CD1c-positive myeloid dendritic cell (primary cell): ENCODE data around the gene TMEM154.

ENCODE experiments used
- DNase-seq: peaks from one replicate; pipeline ENCODE4 v3.0.0-alpha.2; 2016; ENCODE audit errors: extremely low spot score

TMEM154 gene

DNA sequence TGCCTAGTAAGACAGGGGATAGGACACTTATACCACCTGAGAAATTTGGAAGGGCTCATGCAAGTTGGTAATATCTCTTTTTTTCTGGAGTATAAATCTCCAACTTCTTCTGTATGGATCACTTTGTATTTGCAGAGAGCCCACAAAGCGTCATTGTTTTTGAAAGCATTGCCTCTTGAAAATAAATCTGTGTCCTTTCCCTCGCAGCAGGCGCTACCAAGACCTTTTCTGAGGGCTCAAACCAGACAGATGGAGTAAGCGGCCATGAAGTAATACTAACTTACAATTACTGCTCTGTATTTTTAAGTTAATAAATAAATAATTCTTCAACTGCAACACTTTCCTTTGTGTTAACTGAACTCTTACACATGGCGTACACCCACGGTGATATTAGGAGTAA, 87.9 kb downstream of the TMEM154 start:
- DNase-seq = no peak

DNA sequence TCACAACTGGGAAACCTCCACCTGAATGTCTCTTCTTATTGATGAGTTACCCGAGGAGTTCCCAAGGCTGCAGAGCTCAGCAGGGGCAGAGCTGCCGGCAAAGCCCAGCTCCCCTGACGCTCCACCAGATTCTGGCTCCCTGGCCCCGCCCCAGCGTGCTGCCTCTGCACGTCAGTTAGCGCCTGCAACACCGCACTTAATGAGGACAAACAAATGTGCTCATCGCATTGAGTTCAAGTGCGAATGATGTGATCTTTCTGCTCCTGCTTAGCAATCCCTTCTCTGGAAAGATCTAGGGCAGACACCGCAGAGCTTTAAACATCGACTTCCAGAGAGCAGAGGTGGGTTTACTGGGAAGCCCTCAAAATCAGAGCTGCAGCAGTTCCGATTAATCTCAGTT, 88.4 kb downstream of the TMEM154 start:
- no peak for DNase-seq

DNA sequence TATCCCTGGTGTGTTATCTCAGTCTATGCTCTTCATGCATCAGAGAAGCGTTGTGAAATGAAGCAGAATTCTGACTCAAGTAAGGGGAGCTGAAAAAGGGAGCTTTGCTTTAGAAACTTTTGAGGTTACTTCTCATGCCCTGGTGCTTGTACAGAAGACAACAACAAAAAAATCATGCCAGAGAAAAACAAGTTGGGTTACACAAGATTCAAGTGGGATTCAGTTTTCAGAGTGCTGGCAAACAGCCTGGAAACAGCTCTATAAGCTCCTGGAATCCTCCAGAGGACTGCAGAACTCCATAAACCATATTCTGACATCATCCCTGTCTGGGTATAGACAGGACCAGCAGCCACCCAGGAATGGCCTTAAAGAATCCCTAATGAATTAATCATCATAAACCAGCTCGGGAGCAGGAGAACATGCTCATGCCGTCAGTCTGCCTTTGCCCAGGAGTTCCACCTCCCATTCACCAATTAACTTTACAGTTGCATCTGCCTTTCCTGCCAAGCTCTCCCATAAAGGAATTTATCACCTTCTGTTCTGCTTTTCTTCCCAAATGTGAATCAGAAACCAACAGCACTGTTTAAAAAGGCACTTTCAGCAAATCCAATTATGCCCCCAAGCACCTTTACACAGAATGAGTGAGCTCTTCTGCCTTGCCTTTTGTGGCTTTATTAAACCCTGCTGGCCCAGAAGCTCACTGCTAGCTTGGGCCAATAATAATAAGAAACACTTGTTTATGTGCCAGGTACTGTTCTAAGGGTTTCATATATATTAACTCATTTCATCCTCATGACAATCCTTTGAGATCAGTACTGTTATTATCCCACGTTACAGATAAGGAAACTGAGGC, 89.4 kb downstream of the TMEM154 start:
- no peak for DNase-seq

GRCh38 chr4:152588869-152589268, 90.9 kb downstream of the TMEM154 start:
- no peak for DNase-seq

- no peak for DNase-seq
Observed at GRCh38 chr4:152587127-152587526, 92.7 kb downstream of the TMEM154 start.

- peak; percentile 33 for DNase-seq
Observed at GRCh38 chr4:152586668-152587067, 93.1 kb downstream of the TMEM154 start.

DNA sequence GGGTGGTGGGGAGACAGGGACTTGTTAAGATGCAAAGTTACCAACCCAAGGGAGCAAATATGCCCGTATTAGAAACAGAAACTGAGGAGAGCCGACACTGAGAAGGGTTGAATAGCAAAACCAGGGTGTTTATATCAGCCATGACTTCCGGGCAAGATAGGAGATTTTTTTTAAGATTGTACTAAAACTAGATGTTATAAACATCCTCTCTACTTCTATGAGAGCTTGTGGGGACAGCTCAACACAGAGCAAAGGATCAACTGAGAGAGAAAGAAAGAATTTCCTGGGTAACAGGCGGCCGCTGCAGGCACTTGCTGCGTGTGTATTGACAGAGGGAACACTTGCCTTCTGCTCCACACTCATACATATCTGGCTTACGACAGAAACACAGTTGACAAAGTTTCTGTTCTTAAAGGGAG, 94.8 kb downstream of the TMEM154 start:
- no peak for DNase-seq

DNA sequence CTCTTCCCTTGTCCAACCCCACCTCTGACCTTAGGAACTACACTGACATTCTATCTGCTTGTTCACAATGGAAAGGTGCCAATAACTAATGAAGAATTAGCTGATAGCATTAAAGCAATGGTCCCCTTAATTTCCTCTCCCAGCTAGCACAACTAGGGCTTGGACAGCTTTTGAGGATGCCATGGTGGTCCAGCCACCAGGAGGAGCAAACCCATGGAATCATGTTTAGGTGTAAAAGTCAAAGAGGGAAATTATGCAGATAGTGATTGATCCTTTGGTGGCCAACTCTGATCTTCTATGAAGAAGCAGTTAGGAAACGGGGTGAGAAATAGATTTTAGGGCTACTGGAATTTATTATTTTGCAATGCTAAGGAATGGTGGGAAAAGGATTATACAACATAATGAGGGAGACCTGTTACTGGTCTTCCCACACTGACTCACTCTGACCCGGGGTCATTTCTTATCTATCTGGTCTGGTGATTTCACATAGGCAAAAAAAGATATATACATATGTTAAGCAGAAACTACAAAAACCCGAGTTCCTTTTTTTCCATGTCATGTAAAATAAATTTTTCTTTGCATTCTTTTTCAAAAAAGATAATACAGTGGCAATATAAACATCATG, 98.1 kb downstream of the TMEM154 start:
- no peak for DNase-seq

DNA sequence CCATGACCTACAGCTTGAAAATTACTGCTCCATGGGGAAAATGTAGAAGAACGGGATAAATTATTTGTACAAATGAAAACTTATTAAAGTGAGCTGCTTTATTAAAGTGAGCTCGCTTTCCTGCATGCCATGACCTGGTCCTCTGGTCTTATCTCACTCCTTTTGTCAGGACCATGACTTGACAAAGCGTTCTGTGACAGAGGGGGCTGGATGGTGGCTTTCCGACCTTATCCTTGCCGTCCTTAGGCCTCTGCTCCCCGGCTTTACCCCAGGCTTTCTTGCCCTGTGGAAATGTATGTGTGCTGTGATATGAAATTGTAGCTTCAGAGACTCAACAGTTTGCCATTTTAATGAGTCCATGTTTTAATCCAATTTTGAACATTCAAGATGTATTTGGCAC, 99.9 kb downstream of the TMEM154 start:
- DNase-seq = no peak

DNA sequence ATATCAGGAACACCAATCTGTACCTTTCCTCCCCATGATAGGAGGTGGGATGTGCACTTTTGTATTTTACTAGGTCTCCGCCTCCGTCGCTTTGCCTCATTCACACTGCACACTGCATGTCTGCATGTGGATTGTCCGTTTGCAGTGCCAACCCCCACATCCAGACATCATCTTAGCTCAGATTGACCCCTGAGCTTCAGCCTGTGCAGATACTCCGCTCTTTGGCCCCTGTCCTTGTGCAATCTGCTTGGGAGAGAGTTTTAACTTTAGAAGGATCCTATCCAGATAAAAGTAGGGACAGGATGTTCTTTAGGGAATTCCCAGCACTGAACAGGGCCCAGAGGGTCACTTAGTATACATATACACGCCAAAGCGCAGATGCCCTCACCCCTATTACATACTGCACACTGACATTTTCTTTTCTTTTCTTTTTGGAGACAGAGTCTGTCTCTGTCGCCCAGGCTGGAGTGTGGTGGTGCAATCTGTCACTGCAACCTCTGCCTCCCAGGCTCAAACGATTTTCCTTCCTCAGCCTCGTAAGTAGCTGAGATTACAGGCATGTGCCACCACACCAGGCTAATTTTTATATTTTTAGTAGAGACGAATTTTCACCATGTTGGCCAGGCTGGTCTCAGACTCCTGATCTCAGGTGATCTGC, 100.6 kb downstream of the TMEM154 start:
- DNase-seq = no peak

GRCh38 chr4:152578670-152579069, 101.1 kb downstream of the TMEM154 start:
- DNase-seq = no peak

DNA sequence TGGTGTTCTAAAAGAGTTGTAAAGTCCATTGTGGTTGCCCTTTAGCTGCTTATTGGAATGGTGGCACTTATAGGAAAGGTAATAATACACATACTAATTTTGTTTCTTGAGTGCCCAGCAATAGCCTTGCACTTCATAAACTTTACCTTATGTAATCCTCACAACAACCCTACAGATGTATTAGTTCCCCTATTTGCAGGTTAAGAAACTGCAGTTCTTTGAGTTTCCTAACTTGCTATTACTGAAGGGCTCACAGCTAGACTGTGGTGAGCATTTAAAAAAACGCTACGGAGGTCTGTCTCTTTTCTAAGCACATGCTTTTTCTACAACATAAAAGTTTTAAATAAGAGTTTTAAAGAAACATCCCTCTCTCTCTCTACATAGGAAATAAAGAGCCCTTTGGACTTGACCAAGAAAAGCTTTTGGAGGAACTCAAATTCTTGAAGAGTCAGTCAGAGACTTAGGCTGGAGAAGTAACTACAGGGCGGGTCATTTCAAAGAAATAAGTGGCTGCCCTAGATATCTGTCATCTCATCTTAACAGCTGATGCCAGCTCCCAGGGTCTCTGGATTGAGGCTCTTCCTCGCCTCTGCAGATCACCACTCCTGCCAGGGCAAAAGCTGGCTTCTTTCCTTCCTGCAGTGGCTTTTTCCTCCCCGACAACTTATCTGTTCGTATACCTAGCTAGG, 101.9 kb downstream of the TMEM154 start:
- peak; percentile 36 for DNase-seq

GRCh38 chr4:152575533-152575932, 104.3 kb downstream of the TMEM154 start:
- no peak for DNase-seq

GRCh38 chr4:152573861-152574260, 105.9 kb downstream of the TMEM154 start:
- no peak for DNase-seq

DNA sequence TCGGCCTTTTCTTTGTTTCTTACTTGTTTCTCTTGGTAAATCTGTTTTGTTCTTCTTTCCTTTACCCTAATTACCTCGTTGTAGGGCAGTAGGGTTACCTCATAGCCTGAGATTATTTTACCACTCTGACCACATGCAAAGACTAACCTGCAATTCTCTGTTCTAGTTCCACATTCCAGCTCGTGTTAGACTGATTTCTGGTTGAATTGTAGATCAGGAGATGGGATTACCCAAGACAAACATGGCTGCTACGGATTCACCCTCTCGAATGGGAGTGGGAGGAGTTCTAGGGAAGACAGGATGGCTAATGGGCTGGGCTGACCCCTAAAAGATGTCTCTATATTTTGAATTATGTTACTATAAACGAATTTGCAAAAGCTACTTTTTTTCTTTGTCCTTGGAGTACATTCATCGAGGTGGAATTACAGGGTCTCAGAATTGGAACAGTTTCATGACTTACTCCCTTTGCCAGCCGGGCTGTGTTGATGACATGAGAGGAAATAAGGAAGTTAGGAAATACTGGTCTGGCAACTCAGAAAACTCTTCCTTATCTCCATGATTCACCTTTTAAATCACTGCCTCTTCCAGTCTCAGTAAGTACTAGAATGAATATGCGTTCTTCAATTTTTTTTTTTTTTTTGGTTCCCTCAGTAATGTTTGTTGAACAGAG, 107.2 kb downstream of the TMEM154 start:
- DNase-seq = peak; percentile 62

- DNase-seq = no peak
Observed at GRCh38 chr4:152571770-152572169, 108.0 kb downstream of the TMEM154 start.

DNA sequence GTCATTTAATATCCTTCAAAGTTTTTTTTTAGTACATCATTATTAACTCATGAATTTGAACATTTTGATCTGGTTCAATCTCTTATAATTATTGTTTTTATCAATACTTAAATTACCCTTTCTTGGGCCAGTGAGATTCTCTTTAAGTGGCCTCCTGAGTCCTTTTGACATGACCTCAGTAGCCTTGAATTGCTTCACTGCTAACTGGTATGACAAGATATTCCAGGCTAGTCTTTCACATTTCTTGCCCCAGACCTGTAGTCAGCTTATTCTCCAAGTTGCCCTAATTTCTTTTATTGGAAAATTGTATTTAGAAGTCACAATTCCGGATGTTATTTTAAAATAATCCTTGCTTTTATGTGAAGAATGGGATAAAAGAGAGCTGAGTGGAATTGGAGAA, 108.5 kb downstream of the TMEM154 start:
- DNase-seq = no peak
